Measurements from ENCODE around the gene NTSR2.

DNA sequence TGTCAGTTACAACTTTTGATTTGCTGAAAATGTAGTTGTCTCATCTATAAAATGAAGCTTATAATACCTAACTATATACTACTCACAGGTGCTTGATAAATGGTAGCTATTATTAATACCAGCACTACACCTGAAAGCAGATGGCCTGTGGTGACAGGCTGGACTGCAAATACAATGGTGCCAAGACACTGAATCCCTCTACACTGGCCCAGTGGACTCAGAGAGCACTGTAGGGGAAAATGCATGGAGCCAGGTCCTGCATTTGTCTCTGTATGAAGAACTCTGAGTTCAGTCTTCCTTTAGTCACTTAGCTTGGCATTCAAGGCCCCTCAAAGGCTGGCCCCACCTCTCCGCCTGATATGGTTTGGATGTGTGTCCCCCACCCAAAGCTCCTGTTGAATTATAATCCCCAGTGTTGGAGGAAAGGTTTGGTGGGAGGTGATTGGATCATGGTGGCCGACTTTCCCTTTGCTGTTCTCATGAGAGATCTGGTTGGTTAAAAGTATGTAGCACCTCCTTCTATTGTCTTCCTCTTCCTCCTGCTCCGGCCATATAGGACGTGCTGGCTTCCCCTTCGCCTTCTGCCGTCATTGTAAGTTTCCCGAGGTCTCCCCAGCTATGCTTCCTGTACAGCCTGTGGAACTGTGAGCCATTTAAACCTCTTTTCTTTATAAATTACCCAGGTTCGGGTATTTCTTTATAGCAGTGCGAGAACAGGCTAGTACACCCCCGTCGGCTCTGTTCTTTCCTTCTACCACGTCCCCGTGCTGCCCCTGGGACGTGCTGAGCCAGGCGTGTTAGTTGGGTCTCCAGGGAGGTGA, 11.1 kb upstream of the NTSR2 start:
- TF ChIP-seq EZH2 (IDR thresholded peaks at IDR 0.05), result no peak
- no peak for TF ChIP-seq POLR2AphosphoS5 (IDR thresholded peaks at IDR 0.05; ENCODE audit: borderline replicate concordance, low read depth, low read length)
